ENCODE data around the gene NATD1. TPM values are rescaled to one million over a fixed set of nuclear protein-coding genes. Genes with fewer than 3 reads are reported as not detected.

Gene NATD1
- total and polyA plus RNA-seq, 10 of the 15 experiments (the other 5 are each of a cell fraction or from before 2014, with no cell fraction given), result 0.02 to 0.33 (median 0.15) TPM

- ATAC-seq (no peak), FAIRE-seq (no peak), DNase-seq (ENCODE audit: low read depth, low spot score) (no peak)
- Histone ChIP-seq H2AFZ (ENCODE audit: control insufficient read depth, low read depth, low read length) (no peak overlapping the region), H4K20me1 (ENCODE audit: control insufficient read depth, insufficient read depth) (no peaks in the 10 kb centered on the region), H3K27ac (ENCODE audit: control insufficient read depth, insufficient read depth) (no peak overlapping the region), H3K9me3 (replicated peaks; ENCODE audit: control insufficient read depth, insufficient read depth, low read length) (no peaks in the 10 kb centered on the region), H3K27me3 (replicated peaks in 1 of 2; ENCODE audit: control insufficient read depth in 2 of 2, insufficient read depth in 2 of 2, low read length in 1 of 2) (peaks cover 0 to 5% of the 10 kb centered on the region in 2 experiments; a peak in 3 of 4 replicates), H3K9ac (ENCODE audit: control insufficient read depth, insufficient read depth, low read length) (no peak overlapping the region), H3K4me1 (ENCODE audit: control insufficient read depth, insufficient read depth, low read length) (peaks cover 13% of the 10 kb centered on the region), H3K79me2 (ENCODE audit: control insufficient read depth, insufficient read depth, low read length) (no peaks in the 10 kb centered on the region), H3K4me3 (no peak overlapping the region), H3K4me2 (ENCODE audit: control insufficient read depth, insufficient read depth) (no peak overlapping the region), H3K36me3 (ENCODE audit: control insufficient read depth in 2 of 2, insufficient read depth in 2 of 2, low read length in 1 of 2) (no peaks in the 10 kb centered on the region)
- BruUV-seq (replicated peaks), result no TSS peak
- POLR2A ChIA-PET, result no interaction called here
- CTCF ChIA-PET, result no interaction called here
- intact Hi-C loops (cut with micrococcal nuclease; ENCODE audit: unreplicated experiment) (no loop called here), in situ Hi-C loops (cut with MboI) (loop anchor here (10.0 kb wide), 2 partner anchors 52 to 242 kb away; no protein-coding TSS in a partner anchor)
- RAD21 ChIA-PET (ENCODE audit: unreplicated experiment), result no interaction called here
- SMC1A ChIA-PET (ENCODE audit: uncharacterized antibody, unreplicated experiment), result no interaction called here
- 45% methylated on average over 14 of the region's 14 CpGs for WGBS (ENCODE audit: insufficient coverage, insufficient replicate concordance, low lambda C conversion rate, missing lambda C conversion rate)
- TF ChIP-seq POLR2AphosphoS5 (IDR thresholded peaks at IDR 0.05; ENCODE audit: low read length) (no peak), CEBPZ (IDR thresholded peaks at IDR 0.05; ENCODE audit: low read depth, low read length) (no peak)
Measured at GRCh38 chr17:21272881-21273792, 19.9 kb upstream of the NATD1 start.
